Mucosa of stomach (tissue), 1 donor: Measurements from ENCODE around the gene KDM4B.

Experiments
- H3K27me3 ChIP-seq: one replicate; pipeline ENCODE4 v1.7.0; 2013; ENCODE audit warnings: mild to moderate bottlenecking, low read length; ENCODE audit not compliant: control insufficient read depth, insufficient read depth
- H3K36me3 ChIP-seq: one replicate; pipeline ENCODE4 v1.7.0; 2013; ENCODE audit warnings: low read length; ENCODE audit not compliant: control insufficient read depth, insufficient read depth
- H3K4me1 ChIP-seq: one replicate; pipeline ENCODE4 v1.7.0; 2013; ENCODE audit warnings: mild to moderate bottlenecking, low read length; ENCODE audit not compliant: control insufficient read depth, insufficient read depth
- H3K4me3 ChIP-seq: one replicate; pipeline ENCODE4 v1.7.0; 2013; ENCODE audit warnings: low read length
- H3K9ac ChIP-seq: one replicate; pipeline ENCODE4 v1.7.0; 2013; ENCODE audit warnings: mild to moderate bottlenecking, low read length, moderate library complexity
- H3K9me3 ChIP-seq: one replicate; pipeline ENCODE4 v1.7.0; 2013; ENCODE audit warnings: mild to moderate bottlenecking, low read length, moderate library complexity; ENCODE audit not compliant: control insufficient read depth
- donor health status: Pancreatic carcinoma.

KDM4B gene

GRCh38 chr19:5179256-5179655, 210.3 kb downstream of the KDM4B start:
- Histone ChIP-seq H3K27me3 (no peaks in the 10 kb centered on the region), H3K4me1 (no peaks in the 10 kb centered on the region), H3K4me3 (no peak overlapping the region), H3K9ac (no peak overlapping the region), H3K9me3 (no peaks in the 10 kb centered on the region), H3K36me3 (no peaks in the 10 kb centered on the region)

- Histone ChIP-seq H3K36me3 (no peaks in the 10 kb centered on the region), H3K9me3 (no peaks in the 10 kb centered on the region), H3K9ac (no peak overlapping the region), H3K4me3 (no peak overlapping the region), H3K27me3 (no peaks in the 10 kb centered on the region), H3K4me1 (no peaks in the 10 kb centered on the region)
Observed at GRCh38 chr19:5181329-5181728, 212.4 kb downstream of the KDM4B start.

- no peaks in the 10 kb centered on the region for H3K9me3 ChIP-seq
- H3K36me3 ChIP-seq = no peaks in the 10 kb centered on the region
- no peaks in the 10 kb centered on the region for H3K4me1 ChIP-seq
- H3K4me3 ChIP-seq = no peak overlapping the region
- H3K9ac ChIP-seq = no peak overlapping the region
- H3K27me3 ChIP-seq = no peaks in the 10 kb centered on the region
Observed at GRCh38 chr19:5182751-5183150, 213.8 kb downstream of the KDM4B start.

GRCh38 chr19:5183616-5184015, 214.7 kb downstream of the KDM4B start:
- Histone ChIP-seq H3K36me3 (no peaks in the 10 kb centered on the region), H3K4me3 (no peak overlapping the region), H3K9ac (no peak overlapping the region)

GRCh38 chr19:5184930-5185329, 216.0 kb downstream of the KDM4B start:
- Histone ChIP-seq H3K4me1 (no peaks in the 10 kb centered on the region), H3K4me3 (no peak overlapping the region), H3K36me3 (no peaks in the 10 kb centered on the region), H3K27me3 (no peaks in the 10 kb centered on the region), H3K9me3 (no peaks in the 10 kb centered on the region), H3K9ac (no peak overlapping the region)

More at GRCh38 chr19:5183616-5184015, 214.7 kb downstream of the KDM4B start:
- Histone ChIP-seq H3K27me3 (no peaks in the 10 kb centered on the region), H3K9me3 (no peaks in the 10 kb centered on the region), H3K4me1 (no peaks in the 10 kb centered on the region)

- no peaks in the 10 kb centered on the region for H3K4me1 ChIP-seq
- H3K9ac ChIP-seq = no peak overlapping the region
- H3K4me3 ChIP-seq = no peak overlapping the region
- H3K9me3 ChIP-seq = no peaks in the 10 kb centered on the region
- H3K36me3 ChIP-seq = no peaks in the 10 kb centered on the region
- H3K27me3 ChIP-seq = no peaks in the 10 kb centered on the region
Observed at GRCh38 chr19:5186293-5187050, 217.6 kb downstream of the KDM4B start.

GRCh38 chr19:5188548-5189317, 219.8 kb downstream of the KDM4B start:
- no peaks in the 10 kb centered on the region for H3K4me1 ChIP-seq
- no peaks in the 10 kb centered on the region for H3K27me3 ChIP-seq
- no peak overlapping the region for H3K4me3 ChIP-seq
- H3K9me3 ChIP-seq = no peaks in the 10 kb centered on the region
- no peak overlapping the region for H3K9ac ChIP-seq
- H3K36me3 ChIP-seq = no peaks in the 10 kb centered on the region

GRCh38 chr19:5189318-5189607, 220.3 kb downstream of the KDM4B start:
- no peaks in the 10 kb centered on the region for H3K4me1 ChIP-seq
- H3K4me3 ChIP-seq = no peak overlapping the region

GRCh38 chr19:5191091-5191490, 222.2 kb downstream of the KDM4B start:
- Histone ChIP-seq H3K9ac (no peak overlapping the region), H3K4me1 (no peaks in the 10 kb centered on the region), H3K27me3 (no peaks in the 10 kb centered on the region), H3K36me3 (no peaks in the 10 kb centered on the region), H3K9me3 (no peaks in the 10 kb centered on the region), H3K4me3 (no peak overlapping the region)

More at GRCh38 chr19:5189318-5189607, 220.3 kb downstream of the KDM4B start:
- Histone ChIP-seq H3K9me3 (no peaks in the 10 kb centered on the region), H3K9ac (no peak overlapping the region), H3K27me3 (no peaks in the 10 kb centered on the region), H3K36me3 (no peaks in the 10 kb centered on the region)

GRCh38 chr19:5192568-5192967, 223.7 kb downstream of the KDM4B start:
- no peaks in the 10 kb centered on the region for H3K27me3 ChIP-seq

GRCh38 chr19:5193192-5193591, 224.3 kb downstream of the KDM4B start:
- no peaks in the 10 kb centered on the region for H3K27me3 ChIP-seq
- no peaks in the 10 kb centered on the region for H3K4me1 ChIP-seq
- no peak overlapping the region for H3K4me3 ChIP-seq
- H3K9me3 ChIP-seq = no peaks in the 10 kb centered on the region
- H3K36me3 ChIP-seq = no peaks in the 10 kb centered on the region
- H3K9ac ChIP-seq = no peak overlapping the region

More at GRCh38 chr19:5192568-5192967, 223.7 kb downstream of the KDM4B start:
- Histone ChIP-seq H3K9me3 (no peaks in the 10 kb centered on the region), H3K9ac (no peak overlapping the region), H3K36me3 (no peaks in the 10 kb centered on the region), H3K4me1 (no peaks in the 10 kb centered on the region), H3K4me3 (no peak overlapping the region)

GRCh38 chr19:5194641-5195040, 225.7 kb downstream of the KDM4B start:
- no peaks in the 10 kb centered on the region for H3K4me1 ChIP-seq
- no peak overlapping the region for H3K9ac ChIP-seq
- no peaks in the 10 kb centered on the region for H3K36me3 ChIP-seq
- no peaks in the 10 kb centered on the region for H3K9me3 ChIP-seq
- no peak overlapping the region for H3K4me3 ChIP-seq
- no peaks in the 10 kb centered on the region for H3K27me3 ChIP-seq
